ENCODE measurements around the gene ATOH8.

Gene ATOH8

DNA sequence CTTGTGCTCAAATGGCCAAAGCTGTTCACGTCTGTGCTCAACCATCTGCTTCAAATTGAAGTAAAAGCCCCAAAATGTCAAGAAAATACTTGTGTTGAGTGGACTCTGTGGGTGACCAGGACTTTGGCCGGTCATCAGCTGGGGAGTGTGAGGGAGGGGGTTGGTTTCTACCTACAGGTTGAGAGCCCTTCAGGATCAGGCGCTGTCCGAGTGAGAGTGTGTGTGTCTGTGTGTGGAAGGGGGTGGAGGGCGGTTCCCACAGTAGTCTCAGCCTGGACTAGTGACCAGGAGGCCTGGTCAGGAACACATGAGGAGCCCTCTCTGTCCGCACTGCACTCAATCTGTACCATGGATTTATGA, 34.2 kb downstream of the ATOH8 start:
- H3K4me3 ChIP-seq (ENCODE audit: low read depth in 1 of 2, low read length in 2 of 2) = no peak overlapping the region
- TF ChIP-seq, protein P1, sequence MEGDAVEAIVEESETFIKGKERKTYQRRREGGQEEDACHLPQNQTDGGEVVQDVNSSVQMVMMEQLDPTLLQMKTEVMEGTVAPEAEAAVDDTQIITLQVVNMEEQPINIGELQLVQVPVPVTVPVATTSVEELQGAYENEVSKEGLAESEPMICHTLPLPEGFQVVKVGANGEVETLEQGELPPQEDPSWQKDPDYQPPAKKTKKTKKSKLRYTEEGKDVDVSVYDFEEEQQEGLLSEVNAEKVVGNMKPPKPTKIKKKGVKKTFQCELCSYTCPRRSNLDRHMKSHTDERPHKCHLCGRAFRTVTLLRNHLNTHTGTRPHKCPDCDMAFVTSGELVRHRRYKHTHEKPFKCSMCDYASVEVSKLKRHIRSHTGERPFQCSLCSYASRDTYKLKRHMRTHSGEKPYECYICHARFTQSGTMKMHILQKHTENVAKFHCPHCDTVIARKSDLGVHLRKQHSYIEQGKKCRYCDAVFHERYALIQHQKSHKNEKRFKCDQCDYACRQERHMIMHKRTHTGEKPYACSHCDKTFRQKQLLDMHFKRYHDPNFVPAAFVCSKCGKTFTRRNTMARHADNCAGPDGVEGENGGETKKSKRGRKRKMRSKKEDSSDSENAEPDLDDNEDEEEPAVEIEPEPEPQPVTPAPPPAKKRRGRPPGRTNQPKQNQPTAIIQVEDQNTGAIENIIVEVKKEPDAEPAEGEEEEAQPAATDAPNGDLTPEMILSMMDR (IDR thresholded peaks at IDR 0.05; ENCODE audit: borderline replicate concordance, extremely low read depth, low read length, poor library complexity, severe bottlenecking) = no peak
- no peak for TF ChIP-seq EZH2 (IDR thresholded peaks at IDR 0.05; ENCODE audit: borderline replicate concordance, low read depth, low read length, severe bottlenecking)
- H4K20me1 ChIP-seq (ENCODE audit: insufficient read depth, low read length) = no peaks in the 10 kb centered on the region
- no peak overlapping the region for H3K9ac ChIP-seq (ENCODE audit: low read depth, low read length)
- no peaks in the 10 kb centered on the region for H3K4me1 ChIP-seq (ENCODE audit: insufficient read depth, low read length)
- ATAC-seq (ENCODE audit: insufficient read depth, low read depth) (no peak), DNase-seq (no peak)
- H3K27ac ChIP-seq (ENCODE audit: low read length) = no peak overlapping the region
- no peaks in the 10 kb centered on the region for H3K9me3 ChIP-seq (ENCODE audit: insufficient read depth, low read length, severe bottlenecking)
- peaks cover 2% of the 10 kb centered on the region for H3K27me3 ChIP-seq (ENCODE audit: insufficient read depth, low read length, poor library complexity)
- H3K36me3 ChIP-seq (ENCODE audit: insufficient read depth, low read length) = no peaks in the 10 kb centered on the region
- H3K4me2 ChIP-seq (ENCODE audit: insufficient read depth, low read length) = no peak overlapping the region
- no peak overlapping the region for H2AFZ ChIP-seq (ENCODE audit: low read depth, low read length)
- H3K79me2 ChIP-seq (ENCODE audit: insufficient read depth, low read length) = no peaks in the 10 kb centered on the region

DNA sequence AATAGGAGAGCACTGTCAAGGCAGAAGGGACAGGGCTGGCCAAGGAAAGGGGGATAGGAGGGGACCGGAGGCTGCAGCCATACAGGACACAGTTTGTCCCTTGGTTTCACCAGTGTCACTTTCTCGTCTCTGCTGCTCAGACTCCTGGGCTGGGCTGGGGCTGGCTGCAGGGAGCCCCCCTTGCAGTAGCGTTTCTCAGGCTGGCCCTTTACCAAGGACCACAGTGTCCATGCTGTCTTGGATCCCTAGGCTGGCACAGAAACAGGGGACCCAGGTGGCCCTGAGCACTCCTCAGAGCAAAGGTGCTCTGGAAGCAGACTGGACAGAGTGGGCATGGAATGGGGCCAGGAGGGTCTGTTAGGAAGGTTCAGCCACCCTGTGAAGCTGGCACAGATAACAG, 34.8 kb downstream of the ATOH8 start:
- Histone ChIP-seq H3K79me2 (ENCODE audit: insufficient read depth, low read length) (no peaks in the 10 kb centered on the region), H3K27ac (ENCODE audit: low read length) (no peak overlapping the region), H3K9ac (ENCODE audit: low read depth, low read length) (no peak overlapping the region), H3K4me3 (ENCODE audit: low read depth in 1 of 2, low read length in 2 of 2) (no peak overlapping the region), H4K20me1 (ENCODE audit: insufficient read depth, low read length) (no peaks in the 10 kb centered on the region), H3K36me3 (ENCODE audit: insufficient read depth, low read length) (no peaks in the 10 kb centered on the region), H3K27me3 (ENCODE audit: insufficient read depth, low read length, poor library complexity) (peaks cover 3% of the 10 kb centered on the region), H3K4me1 (ENCODE audit: insufficient read depth, low read length) (no peaks in the 10 kb centered on the region), H3K9me3 (ENCODE audit: insufficient read depth, low read length, severe bottlenecking) (no peaks in the 10 kb centered on the region), H3K4me2 (ENCODE audit: insufficient read depth, low read length) (no peak overlapping the region), H2AFZ (ENCODE audit: low read depth, low read length) (no peak overlapping the region)
- no peak for TF ChIP-seq EZH2 (IDR thresholded peaks at IDR 0.05; ENCODE audit: borderline replicate concordance, low read depth, low read length, severe bottlenecking)
- TF ChIP-seq, protein P1 (IDR thresholded peaks at IDR 0.05; ENCODE audit: borderline replicate concordance, extremely low read depth, low read length, poor library complexity, severe bottlenecking) = no peak
- DNase-seq (no peak), ATAC-seq (ENCODE audit: insufficient read depth, low read depth) (no peak)

DNA sequence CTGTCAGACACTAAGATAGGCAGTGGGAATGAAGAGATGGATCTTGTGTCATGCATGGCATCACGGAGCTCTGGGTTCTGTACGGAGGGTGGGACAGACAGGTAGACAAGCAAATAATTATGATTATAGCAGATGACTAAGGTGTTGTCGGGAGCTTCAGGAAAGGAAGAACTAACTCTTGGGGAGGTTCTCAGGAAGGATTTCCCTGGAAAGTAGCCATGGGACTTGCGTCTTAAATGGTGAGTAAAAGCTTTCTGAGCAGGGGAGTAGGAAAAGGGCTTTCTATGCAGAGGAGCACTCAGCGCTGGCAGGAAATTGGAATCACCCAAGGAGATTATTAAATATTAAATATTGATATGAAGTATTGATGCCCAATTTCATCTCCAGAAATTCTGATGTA, 35.5 kb downstream of the ATOH8 start:
- no peaks in the 10 kb centered on the region for H3K36me3 ChIP-seq (ENCODE audit: insufficient read depth, low read length)
- no peak overlapping the region for H2AFZ ChIP-seq (ENCODE audit: low read depth, low read length)
- no peak overlapping the region for H3K27ac ChIP-seq (ENCODE audit: low read length)
- no peaks in the 10 kb centered on the region for H4K20me1 ChIP-seq (ENCODE audit: insufficient read depth, low read length)
- ATAC-seq (ENCODE audit: insufficient read depth, low read depth) = no peak
- H3K9ac ChIP-seq (ENCODE audit: low read depth, low read length) = no peak overlapping the region
- DNase-seq = no peak
- no peaks in the 10 kb centered on the region for H3K9me3 ChIP-seq (ENCODE audit: insufficient read depth, low read length, severe bottlenecking)
- H3K4me2 ChIP-seq (ENCODE audit: insufficient read depth, low read length) = no peak overlapping the region
- no peak overlapping the region for H3K4me3 ChIP-seq (ENCODE audit: low read depth in 1 of 2, low read length in 2 of 2)
- H3K27me3 ChIP-seq (ENCODE audit: insufficient read depth, low read length, poor library complexity) = peaks cover 3% of the 10 kb centered on the region
- no peaks in the 10 kb centered on the region for H3K79me2 ChIP-seq (ENCODE audit: insufficient read depth, low read length)
- TF ChIP-seq, protein P1 (IDR thresholded peaks at IDR 0.05; ENCODE audit: borderline replicate concordance, extremely low read depth, low read length, poor library complexity, severe bottlenecking) = no peak
- TF ChIP-seq EZH2 (IDR thresholded peaks at IDR 0.05; ENCODE audit: borderline replicate concordance, low read depth, low read length, severe bottlenecking) = no peak
- no peaks in the 10 kb centered on the region for H3K4me1 ChIP-seq (ENCODE audit: insufficient read depth, low read length)

DNA sequence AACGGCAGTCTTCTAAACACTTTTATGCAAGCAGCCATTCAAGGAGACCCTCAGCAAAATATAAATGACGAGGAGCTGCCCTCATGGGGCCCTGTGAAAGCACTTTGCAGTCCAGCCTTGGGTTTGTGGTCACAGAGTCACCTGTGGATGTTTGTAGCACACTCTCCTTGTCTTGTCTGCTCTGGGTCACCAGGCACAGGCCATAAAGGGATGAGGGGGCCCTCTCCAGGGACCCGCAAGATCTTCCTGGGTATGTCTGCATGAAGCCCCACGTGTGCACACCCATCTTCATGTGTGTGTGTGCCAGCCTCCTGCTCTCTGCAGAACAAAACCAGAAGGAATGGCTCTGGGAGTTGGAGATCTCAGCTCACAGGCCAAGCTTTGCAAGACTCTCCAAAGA, 36.2 kb downstream of the ATOH8 start:
- no peaks in the 10 kb centered on the region for H3K9me3 ChIP-seq (ENCODE audit: insufficient read depth, low read length, severe bottlenecking)
- no peaks in the 10 kb centered on the region for H3K4me1 ChIP-seq (ENCODE audit: insufficient read depth, low read length)
- H3K79me2 ChIP-seq (ENCODE audit: insufficient read depth, low read length) = no peaks in the 10 kb centered on the region
- H3K4me2 ChIP-seq (ENCODE audit: insufficient read depth, low read length) = no peak overlapping the region
- no peaks in the 10 kb centered on the region for H4K20me1 ChIP-seq (ENCODE audit: insufficient read depth, low read length)
- DNase-seq (no peak), ATAC-seq (ENCODE audit: insufficient read depth, low read depth) (no peak)
- TF ChIP-seq, protein P1 (IDR thresholded peaks at IDR 0.05; ENCODE audit: borderline replicate concordance, extremely low read depth, low read length, poor library complexity, severe bottlenecking) = no peak
- TF ChIP-seq EZH2 (IDR thresholded peaks at IDR 0.05; ENCODE audit: borderline replicate concordance, low read depth, low read length, severe bottlenecking) = no peak
- H3K27me3 ChIP-seq (ENCODE audit: insufficient read depth, low read length, poor library complexity) = peaks cover 3% of the 10 kb centered on the region
- H3K9ac ChIP-seq (ENCODE audit: low read depth, low read length) = no peak overlapping the region
- no peak overlapping the region for H2AFZ ChIP-seq (ENCODE audit: low read depth, low read length)
- no peaks in the 10 kb centered on the region for H3K36me3 ChIP-seq (ENCODE audit: insufficient read depth, low read length)
- no peak overlapping the region for H3K27ac ChIP-seq (ENCODE audit: low read length)
- H3K4me3 ChIP-seq (ENCODE audit: low read depth in 1 of 2, low read length in 2 of 2) = no peak overlapping the region

Data from DND-41 (cell line).